Lung microvascular endothelial cell (primary cell): Measurements from ENCODE around the gene FAM83D. TPM values are rescaled to one million over a fixed set of nuclear protein-coding genes. Genes with fewer than 3 reads are reported as not detected.

Source experiments
- DNase-seq, 2 donors: peaks; one replicate each; pipeline versions ENCODE4 v3.0.0 to v3.0.0-alpha.2; 2010; ENCODE audit warnings: low read depth in 2 of 2
- total RNA-seq: library from RNA; depleted of rRNA; stranded (reverse); fragments of >200 nt; gene quantifications from 2 replicates; pipeline ENCODE4 v1.2.1, GENCODE V29; 2014

FAM83D gene
- total RNA-seq, 1 donor from 2014 or later, result 24.2 TPM

- DNase-seq, result no peak
These were observed 31.9 kb upstream of the FAM83D start for GRCh38 chr20:38894091-38894847.

GRCh38 chr20:38895098-38895949 lies 30.9 kb upstream of the FAM83D start:
- no peak for DNase-seq

DNA sequence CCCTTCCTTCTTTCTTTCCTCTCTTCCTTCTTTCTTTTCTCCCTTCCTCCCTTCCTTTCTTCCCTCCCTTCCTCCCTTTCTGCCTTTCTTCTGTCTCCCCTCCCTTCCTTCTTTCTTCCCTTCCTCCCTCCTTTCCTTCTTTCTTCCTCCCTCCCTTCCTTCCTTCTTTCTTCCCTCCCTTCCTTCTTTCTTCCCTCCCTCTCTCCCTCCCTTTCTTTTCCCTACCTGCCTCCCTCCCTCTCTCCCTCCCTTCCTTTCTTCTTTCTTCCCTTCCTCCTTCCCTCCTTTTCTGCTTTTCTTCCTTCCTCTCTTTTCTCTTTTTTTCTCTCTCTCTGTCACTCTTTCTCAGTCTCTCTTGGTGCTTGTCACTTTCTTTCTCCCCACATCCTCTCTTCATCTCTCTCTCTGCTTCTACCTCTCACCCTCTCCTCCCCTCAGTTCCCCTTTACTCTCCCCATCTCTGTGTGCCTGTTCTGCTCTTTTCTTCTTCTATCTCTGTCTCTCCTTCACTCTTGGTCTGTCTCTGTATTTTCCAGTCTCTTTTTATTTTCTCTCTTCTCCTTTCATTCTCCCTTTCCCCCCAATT lies 30.1 kb upstream of the FAM83D start:
- no peak for DNase-seq

DNA sequence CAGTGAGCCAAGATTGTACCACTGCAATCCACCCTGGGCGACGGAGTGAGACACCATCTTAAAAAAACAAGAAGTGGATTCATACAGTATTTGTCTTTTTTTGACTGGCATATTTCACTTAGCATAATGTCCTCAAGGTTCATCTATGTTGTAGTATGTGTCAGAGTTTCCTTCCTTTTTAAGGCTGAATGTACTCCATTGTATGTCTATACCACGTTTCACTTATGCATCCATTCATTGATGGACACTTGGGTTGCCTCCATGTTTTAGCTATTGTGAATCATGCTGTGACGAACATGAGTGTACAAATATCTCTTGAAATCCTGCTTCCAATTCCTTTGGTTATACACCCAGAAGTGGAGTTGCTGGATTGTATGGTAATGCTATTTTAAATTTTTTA lies 28.9 kb upstream of the FAM83D start:
- peak in 1 of 2 donors; percentile 44 for DNase-seq

GRCh38 chr20:38900606-38901005 lies 25.6 kb upstream of the FAM83D start:
- no peak for DNase-seq

DNA sequence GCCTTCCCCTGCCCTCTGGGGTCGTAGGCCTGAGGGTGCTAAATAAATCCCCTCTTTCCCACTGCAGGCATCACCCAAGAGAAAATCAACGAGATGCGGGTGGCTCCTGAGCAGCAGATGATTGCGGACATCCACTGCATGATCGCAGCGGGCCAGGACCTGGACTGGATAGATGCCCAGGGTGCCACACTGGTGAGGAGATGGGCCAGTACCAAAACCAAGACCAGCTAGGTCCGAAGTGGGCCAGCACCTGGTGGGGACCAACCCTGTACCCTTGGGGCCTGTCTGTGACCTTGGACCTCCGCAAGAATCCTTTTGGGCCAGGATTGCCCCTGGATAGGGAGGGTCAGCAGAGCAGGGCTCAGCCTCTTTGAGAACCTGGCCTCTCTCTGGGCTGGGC lies 23.6 kb upstream of the FAM83D start:
- no peak for DNase-seq

GRCh38 chr20:38903335-38903734 lies 22.9 kb upstream of the FAM83D start:
- no peak for DNase-seq

- DNase-seq, result peak in 1 of 2 donors; percentile 44
These were observed 20.8 kb upstream of the FAM83D start for GRCh38 chr20:38905375-38905774.

GRCh38 chr20:38907918-38908677 lies 18.1 kb upstream of the FAM83D start:
- DNase-seq, result no peak

DNA sequence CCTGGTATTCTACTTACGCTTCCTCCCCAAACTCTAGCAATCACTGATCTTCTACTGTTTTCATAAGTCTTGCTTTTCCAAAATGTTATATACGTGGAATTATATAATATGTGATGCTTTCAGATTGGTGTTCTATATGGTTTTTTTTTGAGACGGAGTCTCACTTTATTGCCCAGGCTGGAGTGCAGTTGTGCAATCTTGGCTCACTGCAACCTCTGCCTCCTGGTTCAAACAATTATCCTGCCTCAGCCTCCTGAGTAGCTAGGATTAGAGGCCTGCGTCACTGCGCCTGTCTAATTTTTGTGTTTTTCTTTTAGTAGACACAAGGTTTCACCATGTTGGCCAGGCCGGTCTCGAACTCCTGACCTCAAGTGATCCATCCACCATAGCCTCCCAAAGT lies 10.9 kb upstream of the FAM83D start:
- no peak for DNase-seq

DNA sequence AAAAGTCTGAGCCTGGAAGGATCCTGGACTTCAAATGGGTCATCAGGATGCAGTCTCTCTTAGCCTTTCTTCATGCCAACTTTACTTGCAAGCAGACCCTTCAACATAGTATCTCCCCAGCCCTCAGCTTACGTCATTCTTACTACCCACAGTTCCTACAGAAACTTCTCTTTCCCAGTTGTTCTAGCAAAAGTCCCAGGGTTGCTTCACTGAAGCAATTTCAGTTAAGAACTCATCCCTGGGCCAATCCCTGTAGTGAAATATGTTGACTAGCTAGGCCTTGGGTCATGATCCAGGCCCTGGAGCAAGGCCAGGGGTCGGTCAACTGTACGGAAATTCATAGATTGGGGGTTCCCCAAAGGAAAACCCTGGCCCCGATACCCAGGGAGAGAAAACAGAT lies 8.6 kb upstream of the FAM83D start:
- no peak for DNase-seq

DNA sequence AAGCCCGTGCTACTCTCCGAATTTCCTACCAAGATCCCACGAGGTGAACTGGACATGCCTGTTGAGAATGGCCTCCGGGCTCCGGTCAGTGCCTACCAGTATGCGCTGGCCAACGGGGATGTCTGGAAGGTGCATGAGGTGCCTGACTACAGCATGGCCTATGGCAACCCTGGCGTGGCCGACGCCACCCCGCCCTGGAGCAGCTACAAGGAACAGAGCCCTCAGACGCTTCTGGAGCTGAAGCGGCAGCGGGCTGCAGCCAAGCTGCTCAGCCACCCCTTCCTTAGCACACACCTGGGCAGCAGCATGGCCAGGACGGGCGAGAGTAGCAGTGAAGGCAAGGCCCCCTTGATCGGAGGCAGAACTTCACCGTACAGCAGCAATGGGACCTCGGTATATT lies 8.0 kb upstream of the FAM83D start:
- DNase-seq, result no peak

- no peak for DNase-seq
These were observed 6.5 kb upstream of the FAM83D start for GRCh38 chr20:38919683-38920082.

DNA sequence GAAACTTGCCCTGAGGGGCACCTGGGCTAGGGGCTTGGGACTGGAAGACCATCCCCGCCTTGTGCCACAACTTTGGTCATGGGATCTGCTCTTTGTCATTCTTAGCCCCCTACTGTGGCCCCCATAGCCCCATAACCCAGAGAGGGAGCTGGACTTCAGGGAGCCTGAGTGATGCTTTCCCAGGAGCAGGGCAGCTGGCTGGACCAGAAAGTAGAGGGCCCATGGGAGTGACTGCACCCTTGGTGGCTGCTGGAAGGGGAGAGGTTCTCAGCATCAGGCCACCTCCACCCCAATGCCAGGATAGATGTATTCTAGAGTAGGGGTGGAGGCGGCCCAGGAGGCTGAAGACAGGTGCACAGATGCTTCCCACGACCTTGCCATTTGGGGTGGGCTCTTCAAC lies 5.8 kb upstream of the FAM83D start:
- DNase-seq, result no peak

DNA sequence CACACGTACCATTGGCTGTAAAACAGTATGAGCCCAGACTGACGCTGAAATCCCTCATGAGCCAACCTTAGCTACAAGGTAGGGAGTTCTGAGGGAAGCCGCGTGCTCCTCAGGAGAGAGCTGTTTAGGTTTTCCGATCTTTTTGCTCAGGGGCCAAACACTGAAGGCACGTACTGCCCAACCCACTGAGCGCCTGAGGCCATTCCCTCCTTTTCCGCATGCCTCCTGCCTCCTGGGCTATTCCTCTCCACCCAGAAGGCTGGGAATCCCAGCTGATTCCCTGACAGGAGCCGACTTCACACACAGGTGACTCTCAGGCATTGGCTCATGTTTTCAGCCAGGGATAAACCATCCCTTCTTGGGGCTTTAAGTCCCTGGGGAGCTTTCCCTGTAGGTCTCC lies 5.4 kb upstream of the FAM83D start:
- DNase-seq, result no peak

GRCh38 chr20:38924718-38925117 lies 1.5 kb upstream of the FAM83D start:
- DNase-seq, result no peak

- DNase-seq, result peak in 1 of 2 donors; percentile 24
These were observed 858 bp downstream of the FAM83D start for GRCh38 chr20:38926934-38927616.

DNA sequence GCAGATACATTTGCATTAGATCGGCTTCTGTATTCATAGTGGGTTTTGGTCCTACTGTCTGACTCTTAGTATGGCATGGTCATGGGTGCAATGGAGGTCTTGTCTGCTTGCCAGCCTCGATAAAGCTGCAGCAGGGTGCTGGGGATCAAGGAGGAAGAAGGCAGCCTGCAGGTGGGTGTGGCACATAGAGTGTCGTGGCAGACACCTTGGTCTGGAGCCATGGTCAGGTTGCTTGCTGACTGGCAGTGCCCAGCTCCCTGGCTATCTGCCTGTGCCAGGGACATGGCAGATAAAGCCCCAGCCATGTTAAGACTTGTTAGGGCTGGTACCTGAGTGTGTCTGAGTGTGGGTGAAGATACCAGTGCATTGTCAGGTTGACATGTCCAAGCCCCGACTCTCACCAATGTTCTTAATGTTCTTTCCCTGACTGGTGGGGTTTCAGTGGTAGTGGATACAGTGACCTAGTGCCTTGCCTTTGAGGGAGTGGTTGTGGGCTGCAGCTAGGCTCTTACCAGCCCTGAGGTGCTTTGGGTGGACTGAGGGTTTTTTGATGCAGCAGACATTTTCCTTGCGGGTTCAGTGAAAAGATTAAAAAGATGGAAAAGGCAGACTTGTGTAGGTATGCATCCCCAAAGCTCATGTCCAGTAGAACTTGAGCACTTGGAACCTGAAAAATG lies 1.8 kb downstream of the FAM83D start:
- DNase-seq, result no peak

DNA sequence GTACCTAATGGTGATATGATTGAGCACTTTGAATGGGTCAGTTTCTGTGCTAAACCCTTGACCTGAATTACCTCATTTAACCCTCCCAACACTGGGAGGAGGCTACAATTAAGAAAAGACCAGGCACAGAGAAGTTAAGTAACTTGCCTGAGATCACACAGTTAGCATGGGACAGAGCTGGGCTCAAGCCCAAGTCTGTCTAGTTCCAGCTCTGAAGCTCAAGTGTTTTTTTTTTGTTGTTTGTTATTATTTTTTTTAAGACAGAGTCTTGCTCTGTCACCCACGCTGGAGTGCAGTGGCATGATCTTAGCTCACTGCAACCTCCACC lies 4.0 kb downstream of the FAM83D start:
- DNase-seq, result no peak

DNA sequence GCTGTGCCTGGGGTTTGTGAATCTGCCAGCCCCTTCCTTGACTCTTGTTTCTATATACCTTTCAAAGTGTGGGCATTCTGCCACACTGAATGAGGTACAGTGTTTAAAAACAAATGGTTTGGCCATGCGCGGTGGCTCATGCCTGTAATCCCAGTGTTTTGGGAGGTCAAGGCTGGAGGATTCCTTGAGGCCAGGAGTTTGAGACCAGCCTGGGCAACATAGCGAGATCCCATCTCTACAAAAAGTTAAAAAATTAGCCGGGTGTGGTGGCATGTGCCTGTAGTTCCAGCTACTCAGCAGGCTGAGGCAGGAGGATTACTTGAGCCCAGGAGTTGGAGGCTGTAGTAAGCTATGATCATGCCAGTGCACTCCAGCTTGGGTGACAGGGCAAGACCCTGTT lies 5.8 kb downstream of the FAM83D start:
- no peak for DNase-seq
